Trophoblast cell (in vitro differentiated cells and primary cell): ENCODE data around the gene EVC2.
"Not testable (repeated sequence)": the region's sequence is repeated elsewhere in the genome, so short reads cannot be mapped to it uniquely, and the experiment has no call there.

Experiments used
- DNase-seq, 2 donors: peaks; one replicate each; pipeline ENCODE4 v3.0.0-alpha.2; 2016
- H2AFZ ChIP-seq: 2 replicates; pipeline ENCODE4 v1.6.1; 2013; ENCODE audit warnings: low read length, moderate library complexity, mild to moderate bottlenecking; ENCODE audit not compliant: insufficient read depth, poor library complexity
- H2AK5ac ChIP-seq: 2 replicates; pipeline ENCODE4 v1.6.1; 2013; ENCODE audit warnings: mild to moderate bottlenecking, low read length
- H2BK120ac ChIP-seq: 2 replicates; pipeline ENCODE4 v1.6.1; 2013; ENCODE audit warnings: low read length, mild to moderate bottlenecking, moderate library complexity; ENCODE audit not compliant: insufficient read depth, poor library complexity
- H2BK12ac ChIP-seq: 2 replicates; pipeline ENCODE4 v1.6.1; 2013; ENCODE audit warnings: mild to moderate bottlenecking, low read length, moderate library complexity
- H2BK5ac ChIP-seq: 2 replicates; pipeline ENCODE4 v1.6.1; 2013; ENCODE audit warnings: low read length, low read depth, moderate library complexity, mild to moderate bottlenecking; ENCODE audit not compliant: poor library complexity
- H3K14ac ChIP-seq: 2 replicates; pipeline ENCODE4 v1.6.1; 2013; ENCODE audit warnings: mild to moderate bottlenecking, low read length
- H3K18ac ChIP-seq: 2 replicates; pipeline ENCODE4 v1.6.1; 2013; ENCODE audit warnings: mild to moderate bottlenecking, low read length
- H3K23ac ChIP-seq: 2 replicates; pipeline ENCODE4 v1.6.1; 2013; ENCODE audit warnings: low read length
- H3K27ac ChIP-seq: 2 replicates; pipeline ENCODE4 v1.5.1; 2013; ENCODE audit warnings: low read depth, mild to moderate bottlenecking, inconsistent platforms, low read length, moderate library complexity
- H3K27me3 ChIP-seq: 2 replicates; pipeline ENCODE4 v1.6.1; 2013; ENCODE audit warnings: inconsistent platforms, mild to moderate bottlenecking, low read length, moderate library complexity; ENCODE audit not compliant: insufficient read depth
- H3K36me3 ChIP-seq, 2 experiments: 1 replicate in 1 of 2; 2 replicates in 1 of 2; pipeline ENCODE4 v1.6.1; 2013; ENCODE audit warnings: low read length in 2 of 2, mild to moderate bottlenecking in 2 of 2, moderate library complexity in 1 of 2; ENCODE audit not compliant: insufficient read depth in 2 of 2, control insufficient read depth in 1 of 2
- H3K4ac ChIP-seq: 2 replicates; pipeline ENCODE4 v1.6.1; 2013; ENCODE audit warnings: low read depth, mild to moderate bottlenecking, low read length, moderate library complexity
- H3K4me1 ChIP-seq, 2 experiments: 1 replicate in 1 of 2; 2 replicates in 1 of 2; pipeline ENCODE4 v1.6.1; 2013; ENCODE audit warnings: low read length in 2 of 2, mild to moderate bottlenecking in 2 of 2, moderate library complexity in 1 of 2; ENCODE audit not compliant: insufficient read depth in 2 of 2, control insufficient read depth in 1 of 2
- H3K4me2 ChIP-seq: 2 replicates; pipeline ENCODE4 v1.6.1; 2013; ENCODE audit warnings: inconsistent platforms, mild to moderate bottlenecking, low read length, moderate library complexity
- H3K4me3 ChIP-seq: 2 replicates; pipeline ENCODE4 v1.5.1; 2013; ENCODE audit warnings: mild to moderate bottlenecking, low read depth, low read length, inconsistent platforms
- H3K79me1 ChIP-seq: one replicate; pipeline ENCODE4 v1.6.1; 2013; ENCODE audit warnings: low read length
- H3K79me2 ChIP-seq: 2 replicates; pipeline ENCODE4 v1.6.1; 2013; ENCODE audit warnings: low read length, mild to moderate bottlenecking; ENCODE audit not compliant: control insufficient read depth, insufficient read depth, poor library complexity
- H3K9ac ChIP-seq: 2 replicates; pipeline ENCODE4 v1.6.1; 2013; ENCODE audit warnings: mild to moderate bottlenecking, low read length
- H3K9me3 ChIP-seq: 2 replicates; pipeline ENCODE4 v1.6.1; 2013; ENCODE audit warnings: low read depth, mild to moderate bottlenecking, control low read depth, inconsistent platforms, low read length; ENCODE audit not compliant: insufficient read depth
- H4K12ac ChIP-seq: 2 replicates; pipeline ENCODE4 v1.6.1; 2013; ENCODE audit warnings: low read depth, mild to moderate bottlenecking, low read length, moderate library complexity
- H4K8ac ChIP-seq: 2 replicates; pipeline ENCODE4 v1.6.1; 2013; ENCODE audit warnings: low read depth, mild to moderate bottlenecking, low read length, moderate library complexity
- H4K91ac ChIP-seq: one replicate; pipeline ENCODE4 v1.6.1; 2013; ENCODE audit warnings: low read depth, mild to moderate bottlenecking, low read length, moderate library complexity
- WGBS: extraction: QIAGEN DNeasy Blood & Tissue Kit; methylation state at CpG from one replicate; pipeline ENCODE4 v1.1.7; 2013; ENCODE audit warnings: missing lambda C conversion rate; ENCODE audit not compliant: insufficient read length, insufficient coverage; ENCODE audit errors: extremely low coverage; 5-methylcytosine and 5-hydroxymethylcytosine counted together

The EVC2 gene

DNA sequence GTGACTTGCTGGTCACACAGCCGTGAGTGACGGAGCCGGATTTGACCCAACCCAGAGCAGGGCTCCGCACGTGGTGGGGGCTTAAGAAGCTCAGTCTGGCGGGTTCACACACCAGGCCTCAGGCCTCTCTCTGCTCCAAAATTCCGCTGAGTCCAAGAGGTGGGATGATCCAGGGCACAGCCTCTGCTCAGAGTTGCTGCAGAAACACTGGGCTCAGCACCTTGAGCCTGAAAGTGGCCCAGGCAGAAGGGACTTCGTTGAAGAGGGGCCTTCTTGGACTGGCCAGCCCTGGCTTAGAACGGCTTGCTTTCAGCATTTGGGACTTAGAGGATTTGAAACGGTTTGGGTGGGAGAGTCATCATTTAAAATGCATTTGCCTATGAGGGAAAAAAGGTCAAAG lies 23.8 kb upstream of the EVC2 start:
- H3K14ac ChIP-seq: no peak overlapping the region
- H2BK120ac ChIP-seq: no peak overlapping the region
- WGBS: no CpG with 5 or more reads among the region's 10 CpGs
- no peaks in the 10 kb centered on the region for H3K27me3 ChIP-seq
- H3K9me3 ChIP-seq: peaks cover 3% of the 10 kb centered on the region
- no peak overlapping the region for H2BK5ac ChIP-seq
- H3K4ac ChIP-seq: no peak overlapping the region
- no peaks in the 10 kb centered on the region for H3K79me2 ChIP-seq
- H3K4me2 ChIP-seq: no peak overlapping the region
- H3K23ac ChIP-seq: no peak overlapping the region
- H3K27ac ChIP-seq: no peak overlapping the region
- H3K9ac ChIP-seq: no peak overlapping the region
- H3K4me3 ChIP-seq: no peak overlapping the region
- no peak overlapping the region for H2AFZ ChIP-seq
- H3K4me1 ChIP-seq: no peaks in the 10 kb centered on the region
- no peak for DNase-seq
- H2AK5ac ChIP-seq: no peak overlapping the region
- peaks cover 39 to 53% of the 10 kb centered on the region in 2 experiments for H3K36me3 ChIP-seq
- H4K91ac ChIP-seq: no peak overlapping the region
- H2BK12ac ChIP-seq: no peak overlapping the region
- no peak overlapping the region for H3K18ac ChIP-seq
- no peak overlapping the region for H4K12ac ChIP-seq
- no peaks in the 10 kb centered on the region for H3K79me1 ChIP-seq
- no peak overlapping the region for H4K8ac ChIP-seq

DNA sequence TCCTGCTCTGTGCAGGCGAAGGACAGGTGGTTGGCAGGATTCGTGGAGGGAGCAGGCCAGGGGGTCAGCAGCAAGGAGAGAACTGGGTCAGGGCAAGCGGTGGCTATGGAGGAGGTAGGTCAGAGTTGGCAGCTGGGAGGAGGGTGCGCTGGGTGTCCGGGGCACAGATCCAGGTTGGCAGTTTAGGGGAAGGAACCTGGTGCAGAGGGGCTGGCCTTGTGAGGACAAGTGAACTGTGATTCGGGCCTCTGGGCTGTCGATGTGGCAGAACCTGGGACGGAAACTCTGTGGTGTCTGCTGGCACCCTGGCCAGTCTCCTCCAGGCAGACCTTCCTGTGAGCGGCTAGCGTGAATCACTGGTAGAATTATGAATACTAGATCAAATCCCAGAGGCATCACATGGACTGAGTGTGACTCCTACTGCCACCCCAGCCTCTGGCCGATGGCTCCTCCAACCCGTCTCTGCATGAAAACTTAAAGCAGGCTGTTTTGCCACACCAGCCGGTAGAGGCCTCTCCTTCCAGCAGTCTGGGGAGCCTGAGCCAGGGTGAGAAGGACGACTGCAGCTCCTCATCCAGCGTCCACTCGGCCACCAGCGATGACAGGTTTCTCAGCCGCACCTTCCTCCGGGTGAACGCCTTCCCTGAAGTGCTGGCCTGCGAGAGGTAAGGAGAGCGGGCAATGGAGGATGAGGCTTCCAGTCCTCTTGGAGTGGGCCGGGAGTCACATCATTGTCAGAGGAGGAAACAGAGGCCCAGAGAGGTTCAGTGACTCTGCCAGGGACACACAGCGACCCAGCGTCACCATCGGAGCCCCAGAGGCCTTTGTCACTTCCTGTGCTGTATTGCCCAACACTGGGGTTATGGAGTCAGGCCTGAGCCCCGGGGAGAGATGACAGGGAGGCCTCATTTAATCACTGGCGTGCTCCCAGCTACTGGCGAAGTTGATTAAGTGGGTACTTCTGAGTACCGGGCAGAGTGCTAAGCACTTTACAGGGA lies 22.9 kb upstream of the EVC2 start:
- Histone ChIP-seq H3K79me1 (no peaks in the 10 kb centered on the region), H2BK12ac (no peak overlapping the region), H3K27ac (no peak overlapping the region), H3K4ac (no peak overlapping the region), H2AK5ac (no peak overlapping the region), H3K14ac (no peak overlapping the region), H4K12ac (no peak overlapping the region), H4K8ac (no peak overlapping the region), H2BK5ac (no peak overlapping the region), H4K91ac (no peak overlapping the region), H3K4me1 (no peaks in the 10 kb centered on the region), H3K36me3 (peaks cover 39 to 53% of the 10 kb centered on the region in 2 experiments), H2AFZ (no peak overlapping the region), H3K18ac (no peak overlapping the region), H3K4me3 (no peak overlapping the region), H3K27me3 (no peaks in the 10 kb centered on the region), H3K9me3 (peaks cover 3% of the 10 kb centered on the region), H2BK120ac (no peak overlapping the region), H3K9ac (no peak overlapping the region), H3K23ac (no peak overlapping the region), H3K79me2 (no peaks in the 10 kb centered on the region), H3K4me2 (no peak overlapping the region)
- DNase-seq: no peak
- no CpG with 5 or more reads among the region's 30 CpGs for WGBS

DNA sequence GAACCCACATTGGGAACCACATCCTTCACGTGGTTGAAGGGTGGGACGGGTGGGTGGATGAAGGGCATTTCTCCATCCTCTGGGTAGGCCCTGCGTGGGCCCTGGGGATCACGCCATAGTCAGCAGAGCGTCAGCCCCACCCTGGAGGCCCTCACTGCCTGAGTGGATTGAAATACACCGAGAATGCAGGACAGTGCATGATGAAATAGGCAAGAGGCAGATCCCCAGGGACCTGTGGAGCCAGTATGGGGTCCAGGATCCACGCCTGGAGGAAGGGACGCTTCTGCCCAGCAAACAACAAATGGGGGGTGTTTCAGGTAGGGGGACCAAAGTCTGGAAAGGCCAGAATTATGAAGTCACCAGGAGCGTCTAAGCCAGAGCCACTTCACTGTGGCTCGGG lies 22.1 kb upstream of the EVC2 start:
- no peaks in the 10 kb centered on the region for H3K9me3 ChIP-seq
- no peak for DNase-seq
- no peak overlapping the region for H3K4ac ChIP-seq
- no peak overlapping the region for H2AK5ac ChIP-seq
- peaks cover 36 to 47% of the 10 kb centered on the region in 2 experiments for H3K36me3 ChIP-seq
- no peak overlapping the region for H4K12ac ChIP-seq
- no peak overlapping the region for H2BK120ac ChIP-seq
- H3K27ac ChIP-seq: no peak overlapping the region
- no peak overlapping the region for H3K18ac ChIP-seq
- H3K79me1 ChIP-seq: no peaks in the 10 kb centered on the region
- H3K4me3 ChIP-seq: no peak overlapping the region
- no peaks in the 10 kb centered on the region for H3K27me3 ChIP-seq
- H4K8ac ChIP-seq: no peak overlapping the region
- WGBS: no CpG with 5 or more reads among the region's 10 CpGs
- no peak overlapping the region for H3K23ac ChIP-seq
- no peaks in the 10 kb centered on the region for H3K4me1 ChIP-seq
- no peak overlapping the region for H2BK12ac ChIP-seq
- H3K4me2 ChIP-seq: no peak overlapping the region
- H2BK5ac ChIP-seq: no peak overlapping the region
- peak overlapping the region; percentile 31 for H3K9ac ChIP-seq
- no peak overlapping the region for H2AFZ ChIP-seq
- no peak overlapping the region for H3K14ac ChIP-seq
- H4K91ac ChIP-seq: no peak overlapping the region
- no peaks in the 10 kb centered on the region for H3K79me2 ChIP-seq

DNA sequence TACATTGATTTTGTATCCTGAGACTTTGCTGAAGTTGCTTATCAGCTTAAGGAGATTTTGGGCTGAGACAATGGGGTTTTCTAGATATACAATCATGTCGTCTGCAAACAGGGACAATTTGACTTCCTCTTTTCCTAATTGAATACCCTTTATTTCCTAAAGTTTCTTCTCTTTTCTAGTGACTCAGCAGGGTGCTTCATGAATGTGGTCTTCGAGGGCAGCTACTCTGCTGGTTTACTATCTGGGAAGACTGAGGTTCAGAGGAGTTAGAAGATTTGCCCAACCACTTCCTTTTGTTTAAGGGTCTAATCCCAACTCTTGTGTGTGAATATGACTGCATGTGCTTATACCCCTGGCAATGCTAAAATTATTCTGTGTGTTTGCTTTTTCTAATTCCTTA lies 20.1 kb upstream of the EVC2 start:
- not testable (repeated sequence) for H3K4me3 ChIP-seq, H4K8ac ChIP-seq, H4K12ac ChIP-seq, H3K79me1 ChIP-seq, H3K79me2 ChIP-seq, H3K18ac ChIP-seq, H3K9ac ChIP-seq, H3K23ac ChIP-seq, H2BK12ac ChIP-seq, H2BK120ac ChIP-seq, H3K27me3 ChIP-seq, H3K14ac ChIP-seq, H2AK5ac ChIP-seq, H4K91ac ChIP-seq, DNase-seq, H2AFZ ChIP-seq, H2BK5ac ChIP-seq, H3K27ac ChIP-seq, H3K9me3 ChIP-seq, H3K4ac ChIP-seq, H3K4me2 ChIP-seq, H3K4me1 ChIP-seq
- peaks cover 24 to 35% of the 10 kb centered on the region in 2 experiments for H3K36me3 ChIP-seq
- no CpG with 5 or more reads among the region's 2 CpGs for WGBS
